Mesothelial cell of epicardium (in vitro differentiated cells): Measurements from ENCODE around the gene FAM20B. TPM values are rescaled to one million over a fixed set of nuclear protein-coding genes. Genes with fewer than 3 reads are reported as not detected.

Experiments used
- DNase-seq, 2 experiments: peaks; one replicate each; pipeline ENCODE4 v3.0.0; 2021; ENCODE audit warnings: low spot score in 2 of 2; ENCODE audit not compliant: unreplicated experiment in 2 of 2
- H3K27ac Mint-ChIP-seq: 2 replicates; pipeline ENCODE4 v1.8.0; 2021; ENCODE audit warnings: mixed read lengths
- H3K27me3 Mint-ChIP-seq: 2 replicates; pipeline ENCODE4 v1.8.0; 2021; ENCODE audit warnings: low read depth, mixed read lengths
- H3K36me3 Mint-ChIP-seq: 2 replicates; pipeline ENCODE4 v1.8.0; 2021; ENCODE audit warnings: mixed read lengths
- H3K4me1 Mint-ChIP-seq: 2 replicates; pipeline ENCODE4 v1.8.0; 2021; ENCODE audit warnings: mixed read lengths
- H3K4me3 Mint-ChIP-seq: 2 replicates; pipeline ENCODE4 v1.8.0; 2021; ENCODE audit warnings: mild to moderate bottlenecking, moderate library complexity, mixed read lengths
- H3K9me3 Mint-ChIP-seq: 2 replicates; pipeline ENCODE4 v1.8.0; 2021; ENCODE audit warnings: mixed read lengths
- CTCF ChIP-seq: fragments of 200-600 bp; sonication (generic); IDR thresholded peaks from one replicate; pipeline ENCODE4 v1.5.0; 2021; ENCODE audit warnings: antibody characterized with exemption; ENCODE audit not compliant: unreplicated experiment
- total RNA-seq: library from RNA; stranded (reverse); gene quantifications from 3 replicates; pipeline ENCODE4 v1.2.1, GENCODE V29; 2021

Gene FAM20B
- total RNA-seq, 1 donor from 2014 or later: 52.2 TPM

DNA sequence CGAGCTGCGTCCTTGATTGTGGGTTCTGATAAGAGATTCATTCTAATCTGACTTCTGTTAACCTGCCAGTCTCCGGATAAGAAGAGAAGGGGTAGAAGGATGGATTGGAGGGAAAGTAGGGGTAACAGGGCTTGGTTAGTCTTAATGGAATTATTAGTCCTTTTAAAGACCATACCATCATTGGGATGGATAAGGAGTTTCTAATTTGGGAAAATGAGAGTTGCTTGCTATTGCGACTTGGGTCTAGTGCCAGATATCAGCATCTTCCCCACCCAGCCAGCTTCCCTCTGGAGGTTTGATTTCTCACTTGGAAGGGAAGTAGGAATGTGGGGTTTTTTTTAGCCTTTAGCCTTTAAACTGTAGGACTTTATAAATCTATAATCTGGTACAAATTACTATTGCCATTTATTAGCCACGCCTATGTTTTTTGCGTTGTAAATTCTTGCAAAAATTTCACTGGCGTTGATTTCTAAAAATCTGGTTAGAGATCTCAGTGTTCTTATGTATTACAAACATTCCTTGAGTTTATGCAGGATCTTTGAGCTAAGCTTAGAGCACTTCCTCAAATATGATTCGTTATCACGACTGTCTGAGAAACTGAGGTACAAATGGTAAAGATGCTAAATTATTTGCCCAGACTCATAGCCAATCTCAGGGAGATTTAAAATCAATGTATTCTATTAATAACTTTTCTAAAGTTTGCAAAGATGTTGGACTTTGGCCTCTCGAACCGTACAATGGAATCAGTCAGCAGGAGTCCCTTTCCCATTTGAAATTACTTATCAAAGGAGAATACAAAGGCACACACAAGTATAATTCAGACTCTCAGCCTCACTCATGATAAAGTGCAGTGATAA lies 1.3 kb downstream of the FAM20B start:
- Mint-ChIP-seq H3K9me3 (no peaks in the 10 kb centered on the region), H3K4me1 (peaks cover 37% of the 10 kb centered on the region), H3K36me3 (no peaks in the 10 kb centered on the region), H3K27me3 (no peaks in the 10 kb centered on the region), H3K27ac (peak overlapping the region; percentile 91), H3K4me3 (peak overlapping the region; percentile 84)
- TF ChIP-seq CTCF: no peak
- no peak for DNase-seq

GRCh38 chr1:179029321-179029759 lies 3.6 kb downstream of the FAM20B start:
- DNase-seq: no peak
- Mint-ChIP-seq H3K36me3 (no peaks in the 10 kb centered on the region), H3K4me1 (peaks cover 45% of the 10 kb centered on the region), H3K9me3 (no peaks in the 10 kb centered on the region), H3K4me3 (no peak overlapping the region), H3K27me3 (no peaks in the 10 kb centered on the region), H3K27ac (peak overlapping the region; percentile 7)
- TF ChIP-seq CTCF: no peak

GRCh38 chr1:179030130-179030529 lies 4.4 kb downstream of the FAM20B start:
- H3K4me3 Mint-ChIP-seq: no peak overlapping the region
- no peaks in the 10 kb centered on the region for H3K27me3 Mint-ChIP-seq
- H3K27ac Mint-ChIP-seq: no peak overlapping the region
- H3K9me3 Mint-ChIP-seq: no peaks in the 10 kb centered on the region
- peaks cover 53% of the 10 kb centered on the region for H3K4me1 Mint-ChIP-seq
- DNase-seq: no peak
- H3K36me3 Mint-ChIP-seq: no peaks in the 10 kb centered on the region
- TF ChIP-seq CTCF: no peak

DNA sequence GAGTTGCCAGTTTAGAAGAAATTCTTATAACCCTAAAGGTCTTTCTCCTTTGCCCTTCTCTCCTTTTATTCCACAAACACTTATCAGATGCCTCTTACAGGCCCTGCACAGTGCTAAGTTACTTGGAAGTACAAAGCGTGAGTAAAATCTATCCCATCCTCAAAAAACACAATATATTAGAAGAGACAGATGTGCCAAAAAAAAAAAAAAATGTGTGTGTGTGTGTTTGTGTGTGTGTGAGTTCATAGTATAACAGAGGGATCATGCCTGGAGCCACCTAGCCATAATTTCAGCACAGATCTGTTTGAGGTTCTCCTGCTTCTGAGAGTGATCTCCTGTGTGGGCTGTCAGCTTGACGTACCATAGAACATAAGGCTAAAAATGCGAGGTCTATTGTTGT lies 5.0 kb downstream of the FAM20B start:
- Mint-ChIP-seq H3K9me3 (no peaks in the 10 kb centered on the region), H3K4me1 (peaks cover 51% of the 10 kb centered on the region), H3K36me3 (no peaks in the 10 kb centered on the region), H3K27ac (no peak overlapping the region), H3K4me3 (no peak overlapping the region), H3K27me3 (no peaks in the 10 kb centered on the region)
- no peak for DNase-seq
- TF ChIP-seq CTCF: no peak

GRCh38 chr1:179031284-179031683 lies 5.6 kb downstream of the FAM20B start:
- Mint-ChIP-seq H3K9me3 (no peaks in the 10 kb centered on the region), H3K36me3 (no peaks in the 10 kb centered on the region), H3K27me3 (no peaks in the 10 kb centered on the region), H3K4me1 (peaks cover 52% of the 10 kb centered on the region), H3K27ac (no peak overlapping the region), H3K4me3 (no peak overlapping the region)
- DNase-seq: no peak
- TF ChIP-seq CTCF: no peak
